IPS DF 4.7 (cell line): ENCODE results near the gene PTPN3.

ENCODE experiments used
- DNase-seq: peaks from one replicate; pipeline ENCODE4 v3.0.0-alpha.2; 2013; ENCODE audit warnings: low spot score; ENCODE audit errors: extremely low read depth

Gene PTPN3

GRCh38 chr9:109424618-109425017 is 73.5 kb downstream of the PTPN3 start:
- no peak for DNase-seq

- DNase-seq = no peak
These were observed 74.2 kb downstream of the PTPN3 start for GRCh38 chr9:109423877-109424276.

- no peak for DNase-seq
These were observed 75.5 kb downstream of the PTPN3 start for GRCh38 chr9:109422641-109423040.

- no peak for DNase-seq
These were observed 76.8 kb downstream of the PTPN3 start for GRCh38 chr9:109421026-109421970.

- DNase-seq = no peak
These were observed 78.6 kb downstream of the PTPN3 start for GRCh38 chr9:109419531-109419930.

- DNase-seq = no peak
These were observed 79.3 kb downstream of the PTPN3 start for GRCh38 chr9:109418827-109419226.

GRCh38 chr9:109417585-109418544 is 80.2 kb downstream of the PTPN3 start:
- no peak for DNase-seq

- DNase-seq = no peak
These were observed 81.1 kb downstream of the PTPN3 start for GRCh38 chr9:109417054-109417453.

- no peak for DNase-seq
These were observed 81.9 kb downstream of the PTPN3 start for GRCh38 chr9:109416135-109416706.

GRCh38 chr9:109414125-109414785 is 83.9 kb downstream of the PTPN3 start:
- DNase-seq = no peak

- DNase-seq = no peak
These were observed 86.2 kb downstream of the PTPN3 start for GRCh38 chr9:109411798-109412352.

- DNase-seq = no peak
These were observed 86.9 kb downstream of the PTPN3 start for GRCh38 chr9:109411069-109411761.

GRCh38 chr9:109409773-109410397 is 88.2 kb downstream of the PTPN3 start:
- DNase-seq = no peak

GRCh38 chr9:109408759-109409462 is 89.2 kb downstream of the PTPN3 start:
- no peak for DNase-seq

- DNase-seq = no peak
These were observed 94.3 kb downstream of the PTPN3 start for GRCh38 chr9:109403766-109404320.

GRCh38 chr9:109403116-109403515 is 95.0 kb downstream of the PTPN3 start:
- DNase-seq = no peak

GRCh38 chr9:109401990-109402318 is 96.2 kb downstream of the PTPN3 start:
- no peak for DNase-seq

GRCh38 chr9:109401169-109401989 is 96.7 kb downstream of the PTPN3 start:
- DNase-seq = no peak
